ENCODE data around the gene SPIRE2. TPM values are rescaled to one million over a fixed set of nuclear protein-coding genes. Genes with fewer than 3 reads are reported as not detected.

Gene SPIRE2
- total RNA-seq, 1 donor from 2014 or later: 15.8 TPM

DNA sequence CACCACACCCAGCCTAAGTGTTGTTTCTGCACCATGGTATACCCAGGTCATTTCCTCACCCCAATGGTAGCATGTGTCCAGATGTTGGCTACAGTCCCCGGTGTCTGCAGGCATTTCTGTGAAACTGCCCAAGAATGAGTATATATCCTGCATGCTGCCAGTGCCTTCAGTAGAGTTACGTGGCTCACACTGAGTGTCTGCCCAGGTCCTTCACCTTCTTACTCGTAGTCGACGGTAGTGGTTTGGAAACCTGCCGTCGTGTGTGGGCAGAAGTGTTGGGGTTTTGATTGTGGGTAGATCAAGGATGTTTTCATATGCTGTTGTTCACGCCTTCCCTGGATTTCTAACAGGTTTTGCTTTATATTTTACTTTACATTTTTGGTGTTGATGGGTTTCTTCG is 61.9 kb downstream of the SPIRE2 start:
- Histone ChIP-seq H3K4me3 (no peak overlapping the region), H3K27ac (no peak overlapping the region), H3K36me3 (peaks cover 100% of the 10 kb centered on the region), H3K4me1 (no peaks in the 10 kb centered on the region), H3K27me3 (ENCODE audit: low read depth) (no peaks in the 10 kb centered on the region), H3K9me3 (no peaks in the 10 kb centered on the region)
- TF ChIP-seq, protein P1, sequence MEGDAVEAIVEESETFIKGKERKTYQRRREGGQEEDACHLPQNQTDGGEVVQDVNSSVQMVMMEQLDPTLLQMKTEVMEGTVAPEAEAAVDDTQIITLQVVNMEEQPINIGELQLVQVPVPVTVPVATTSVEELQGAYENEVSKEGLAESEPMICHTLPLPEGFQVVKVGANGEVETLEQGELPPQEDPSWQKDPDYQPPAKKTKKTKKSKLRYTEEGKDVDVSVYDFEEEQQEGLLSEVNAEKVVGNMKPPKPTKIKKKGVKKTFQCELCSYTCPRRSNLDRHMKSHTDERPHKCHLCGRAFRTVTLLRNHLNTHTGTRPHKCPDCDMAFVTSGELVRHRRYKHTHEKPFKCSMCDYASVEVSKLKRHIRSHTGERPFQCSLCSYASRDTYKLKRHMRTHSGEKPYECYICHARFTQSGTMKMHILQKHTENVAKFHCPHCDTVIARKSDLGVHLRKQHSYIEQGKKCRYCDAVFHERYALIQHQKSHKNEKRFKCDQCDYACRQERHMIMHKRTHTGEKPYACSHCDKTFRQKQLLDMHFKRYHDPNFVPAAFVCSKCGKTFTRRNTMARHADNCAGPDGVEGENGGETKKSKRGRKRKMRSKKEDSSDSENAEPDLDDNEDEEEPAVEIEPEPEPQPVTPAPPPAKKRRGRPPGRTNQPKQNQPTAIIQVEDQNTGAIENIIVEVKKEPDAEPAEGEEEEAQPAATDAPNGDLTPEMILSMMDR (IDR thresholded peaks at IDR 0.05): no peak
- ATAC-seq: no peak
- no peak for DNase-seq
- intact Hi-C loops (cut with DNase I): no loop called here

DNA sequence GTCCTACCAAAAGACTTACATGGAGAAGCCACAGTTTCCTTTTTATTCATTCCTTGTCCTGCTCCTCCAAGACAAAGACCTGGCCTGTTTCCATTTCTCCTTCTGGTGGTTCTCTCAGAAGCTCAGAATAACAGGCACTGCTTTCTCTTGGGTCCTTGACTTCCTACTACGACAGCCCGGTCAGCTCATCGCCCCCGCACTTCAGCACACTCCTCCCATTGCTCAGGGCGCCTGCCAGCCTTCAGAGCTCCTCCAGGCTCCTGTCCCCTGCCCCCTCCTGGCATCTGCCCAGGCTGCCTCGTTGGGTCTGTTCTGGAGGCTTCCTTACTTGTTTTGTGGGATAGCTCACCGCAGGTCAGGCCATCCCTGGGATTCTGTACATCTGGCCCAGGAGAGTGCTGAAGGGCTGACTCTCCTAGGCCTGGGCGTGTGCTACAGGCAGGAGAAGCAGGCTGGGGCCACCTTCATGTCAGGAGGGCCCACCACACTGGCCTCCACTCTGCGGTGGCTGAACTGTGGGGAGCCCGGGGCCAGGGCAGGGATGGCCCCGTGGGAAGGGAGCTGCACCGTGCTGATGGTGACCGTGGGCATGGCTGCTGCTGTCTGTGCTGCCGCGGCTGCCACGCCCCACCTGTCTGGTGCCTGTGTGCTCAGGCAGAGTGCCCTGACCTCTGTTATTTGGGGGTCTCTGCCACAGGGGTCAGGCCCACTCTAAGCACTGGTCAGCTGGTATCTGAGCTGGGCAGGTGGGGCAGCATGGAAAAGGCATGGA is 62.8 kb downstream of the SPIRE2 start:
- DNase-seq: no peak
- ATAC-seq: no peak
- intact Hi-C loops (cut with DNase I): no loop called here
- H3K9me3 ChIP-seq: no peaks in the 10 kb centered on the region
- peaks cover 100% of the 10 kb centered on the region for H3K36me3 ChIP-seq
- no peaks in the 10 kb centered on the region for H3K27me3 ChIP-seq (ENCODE audit: low read depth)
- H3K27ac ChIP-seq: no peak overlapping the region
- no peaks in the 10 kb centered on the region for H3K4me1 ChIP-seq
- H3K4me3 ChIP-seq: no peak overlapping the region
- TF ChIP-seq, protein P1 (IDR thresholded peaks at IDR 0.05): no peak

- Histone ChIP-seq H3K4me1 (no peaks in the 10 kb centered on the region), H3K9me3 (no peaks in the 10 kb centered on the region), H3K27ac (no peak overlapping the region), H3K4me3 (no peak overlapping the region), H3K27me3 (ENCODE audit: low read depth) (no peaks in the 10 kb centered on the region), H3K36me3 (peaks cover 100% of the 10 kb centered on the region)
- TF ChIP-seq, protein P1 (IDR thresholded peaks at IDR 0.05): no peak
- ATAC-seq: peak in 1 of 2 donors; percentile 10
- no peak for DNase-seq
- intact Hi-C loops (cut with DNase I): no loop called here
These were observed 63.9 kb downstream of the SPIRE2 start for GRCh38 chr16:89892055-89892630.

DNA sequence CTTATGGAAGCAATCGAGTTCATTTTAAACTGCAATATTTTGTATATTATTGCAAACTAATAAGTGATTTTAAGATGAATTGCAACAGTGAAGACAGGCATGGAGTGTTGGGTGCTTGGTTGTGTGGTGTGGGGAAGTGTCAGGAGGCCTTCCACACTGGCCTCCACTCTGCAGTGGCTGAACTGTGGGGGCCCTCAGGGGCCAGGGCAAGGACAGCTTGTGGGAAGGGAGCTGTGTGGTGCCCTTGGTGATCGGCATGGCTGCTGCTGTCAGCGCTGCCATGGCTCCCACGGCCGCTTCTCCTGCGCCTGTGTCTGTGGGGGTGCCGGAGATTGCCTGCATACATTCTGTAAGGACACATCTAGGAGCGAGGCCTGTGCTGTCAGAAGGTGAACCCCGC is 64.4 kb downstream of the SPIRE2 start:
- intact Hi-C loops (cut with DNase I): no loop called here
- no peak for DNase-seq
- no peaks in the 10 kb centered on the region for H3K27me3 ChIP-seq (ENCODE audit: low read depth)
- H3K4me1 ChIP-seq: no peaks in the 10 kb centered on the region
- peaks cover 100% of the 10 kb centered on the region for H3K36me3 ChIP-seq
- H3K27ac ChIP-seq: no peak overlapping the region
- H3K9me3 ChIP-seq: no peaks in the 10 kb centered on the region
- ATAC-seq: no peak
- H3K4me3 ChIP-seq: no peak overlapping the region
- TF ChIP-seq, protein P1 (IDR thresholded peaks at IDR 0.05): no peak

- TF ChIP-seq, protein P1 (IDR thresholded peaks at IDR 0.05): no peak
- H3K4me3 ChIP-seq: no peak overlapping the region
- H3K27me3 ChIP-seq (ENCODE audit: low read depth): no peaks in the 10 kb centered on the region
- DNase-seq: no peak
- peak; percentile 24 to 25 for ATAC-seq
- intact Hi-C loops (cut with DNase I): no loop called here
- peaks cover 100% of the 10 kb centered on the region for H3K36me3 ChIP-seq
- H3K9me3 ChIP-seq: no peaks in the 10 kb centered on the region
- no peaks in the 10 kb centered on the region for H3K4me1 ChIP-seq
- no peak overlapping the region for H3K27ac ChIP-seq
These were observed 65.6 kb downstream of the SPIRE2 start for GRCh38 chr16:89893642-89894548.

Measured in lower lobe of right lung (tissue), 2 donors.